ENCODE measurements around the gene PAK1. TPM values are rescaled to one million over a fixed set of nuclear protein-coding genes. Genes with fewer than 3 reads are reported as not detected.

Gene PAK1
- polyA plus RNA-seq, 3 donors, result 128 to 195 (median 134) TPM

DNA sequence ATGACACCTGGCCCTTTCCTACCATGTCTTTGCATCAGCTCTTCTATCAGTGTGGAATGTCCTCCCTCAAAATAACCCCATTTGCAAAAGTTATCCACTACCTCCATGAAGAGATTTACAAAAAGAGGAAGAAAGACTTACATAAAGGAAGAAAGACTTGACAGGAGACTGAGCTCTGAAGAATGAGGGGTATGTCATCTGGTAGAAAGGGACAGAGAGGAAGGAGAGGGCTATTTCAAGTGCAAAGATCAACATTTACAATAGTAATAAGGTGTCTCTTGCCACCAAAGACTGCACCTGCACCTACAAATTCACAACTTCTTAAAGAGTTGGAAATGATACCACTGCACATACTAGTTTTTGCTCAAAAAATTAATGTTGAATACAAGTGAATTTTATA, 18.2 kb downstream of the PAK1 start:
- Histone ChIP-seq H3K4me3 (replicated peaks in 1 of 3; ENCODE audit: low read depth in 2 of 3, low read length in 3 of 3) (peak overlapping the region in 1 of 3 experiments; percentile 70), H3K9ac (ENCODE audit: insufficient read depth, low read length, poor library complexity, severe bottlenecking) (no peak overlapping the region), H3K27me3 (ENCODE audit: control insufficient read depth in 2 of 2, insufficient read depth in 2 of 2, low read length in 2 of 2) (no peaks in the 10 kb centered on the region), H3K79me2 (ENCODE audit: insufficient read depth, low read length) (peaks cover 4% of the 10 kb centered on the region), H2AFZ (ENCODE audit: insufficient read depth, low read depth, low read length, poor library complexity, severe bottlenecking) (no peak overlapping the region), H3K4me2 (replicated peaks; ENCODE audit: extremely low read depth, low read length, poor library complexity, severe bottlenecking) (peak overlapping the region; percentile 76), H4K20me1 (ENCODE audit: insufficient read depth, low read length) (no peaks in the 10 kb centered on the region), H3K4me1 (ENCODE audit: control insufficient read depth in 1 of 2, insufficient read depth in 2 of 2, low read length in 2 of 2) (peaks cover 30 to 33% of the 10 kb centered on the region in 2 donors), H3K36me3 (replicated peaks in 1 of 2; ENCODE audit: control insufficient read depth in 1 of 2, insufficient read depth in 2 of 2, low read length in 2 of 2) (no peaks in the 10 kb centered on the region), H3K9me3 (replicated peaks in 1 of 2; ENCODE audit: control insufficient read depth in 1 of 2, insufficient read depth in 1 of 2, low read length in 2 of 2) (no peaks in the 10 kb centered on the region), H3K27ac (ENCODE audit: low read depth in 1 of 2, low read length in 2 of 2) (peak overlapping the region in 1 of 2 donors; percentile 28)
- peak in 2 of 3 donors; percentile 32 to 33 for DNase-seq
- no peaks in the 10 kb centered on the region for H3K9me3 Mint-ChIP-seq
- no peak for TF ChIP-seq CTCF (IDR thresholded peaks at IDR 0.05)
- H3K27me3 Mint-ChIP-seq (ENCODE audit: low read depth in 3 of 3), result peaks cover 0 to 6% (median 2%) of the 10 kb centered on the region in 3 donors
- H3K4me1 Mint-ChIP-seq, result peaks cover 40% of the 10 kb centered on the region
- H3K36me3 Mint-ChIP-seq, result no peaks in the 10 kb centered on the region
- no peak overlapping the region for H3K4me3 Mint-ChIP-seq
- intact Hi-C loops (cut with micrococcal nuclease), result loop anchor here in 1 of 2 donors (10.0 kb wide), 1 partner anchor 51 kb away; no protein-coding TSS in a partner anchor
- peak overlapping the region in 5 of 7 donors; percentile 3 to 72 (median 65) for H3K27ac Mint-ChIP-seq

DNA sequence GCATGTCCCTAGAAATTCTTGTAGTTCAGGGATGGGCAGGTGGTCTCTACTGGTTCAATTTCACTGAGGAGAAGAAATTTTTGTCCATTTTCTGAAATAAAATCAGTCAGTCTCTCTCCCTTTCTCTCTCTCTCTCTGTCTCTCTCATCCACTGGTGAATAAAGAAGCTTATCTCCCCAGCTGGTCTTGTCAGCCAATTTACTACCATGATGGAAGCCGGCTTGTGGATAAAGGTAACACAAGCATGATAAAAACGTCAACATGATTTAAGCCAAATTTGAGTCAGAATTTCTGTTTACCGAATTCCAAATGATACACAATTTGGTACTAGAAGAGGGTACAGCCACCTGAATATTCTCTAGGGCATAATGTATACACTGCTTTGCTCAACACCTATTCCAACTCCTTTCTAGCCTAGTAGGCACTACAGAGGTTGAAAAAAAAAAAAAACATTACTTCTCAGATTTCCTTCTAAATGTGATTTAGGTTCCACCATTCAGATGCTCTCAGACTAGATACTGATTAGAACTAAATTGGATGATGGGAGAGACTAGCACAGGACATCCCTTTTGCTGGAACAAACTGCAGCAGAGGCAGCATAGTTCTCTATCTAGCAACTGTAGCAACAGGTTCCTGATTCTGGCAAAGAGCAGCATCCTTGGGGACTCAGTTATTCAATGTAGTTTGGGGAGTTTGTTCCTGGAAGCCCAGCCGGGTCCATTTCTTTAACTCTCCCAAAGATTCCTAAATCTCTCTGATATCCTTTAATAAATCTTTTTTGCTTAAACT, 18.8 kb downstream of the PAK1 start:
- Histone ChIP-seq H3K4me1 (ENCODE audit: control insufficient read depth in 1 of 2, insufficient read depth in 2 of 2, low read length in 2 of 2) (peaks cover 37 to 40% of the 10 kb centered on the region in 2 donors), H3K27ac (ENCODE audit: low read depth in 1 of 2, low read length in 2 of 2) (peak overlapping the region in 1 of 2 donors; percentile 28), H3K36me3 (replicated peaks in 1 of 2; ENCODE audit: control insufficient read depth in 1 of 2, insufficient read depth in 2 of 2, low read length in 2 of 2) (no peaks in the 10 kb centered on the region), H3K27me3 (ENCODE audit: control insufficient read depth in 2 of 2, insufficient read depth in 2 of 2, low read length in 2 of 2) (no peaks in the 10 kb centered on the region), H3K79me2 (ENCODE audit: insufficient read depth, low read length) (peaks cover 4% of the 10 kb centered on the region), H3K9ac (ENCODE audit: insufficient read depth, low read length, poor library complexity, severe bottlenecking) (no peak overlapping the region), H3K9me3 (replicated peaks in 1 of 2; ENCODE audit: control insufficient read depth in 1 of 2, insufficient read depth in 1 of 2, low read length in 2 of 2) (no peaks in the 10 kb centered on the region), H4K20me1 (ENCODE audit: insufficient read depth, low read length) (no peaks in the 10 kb centered on the region), H3K4me2 (replicated peaks; ENCODE audit: extremely low read depth, low read length, poor library complexity, severe bottlenecking) (no peak overlapping the region), H2AFZ (ENCODE audit: insufficient read depth, low read depth, low read length, poor library complexity, severe bottlenecking) (no peak overlapping the region), H3K4me3 (replicated peaks in 1 of 3; ENCODE audit: low read depth in 2 of 3, low read length in 3 of 3) (no peak overlapping the region)
- Mint-ChIP-seq H3K36me3 (no peaks in the 10 kb centered on the region), H3K27ac (peak overlapping the region in 1 of 7 donors; percentile 65), H3K9me3 (no peaks in the 10 kb centered on the region), H3K4me1 (peaks cover 47% of the 10 kb centered on the region), H3K4me3 (no peak overlapping the region), H3K27me3 (ENCODE audit: low read depth in 3 of 3) (peaks cover 0 to 3% (median 2%) of the 10 kb centered on the region in 3 donors)
- TF ChIP-seq CTCF (IDR thresholded peaks at IDR 0.05), result no peak
- no peak for DNase-seq
- WGBS (ENCODE audit: insufficient coverage), result 100% methylated on average over 1 of the region's 4 CpGs
- intact Hi-C loops (cut with micrococcal nuclease), result loop anchor here in 1 of 2 donors (10.0 kb wide), 1 partner anchor 50 kb away; no protein-coding TSS in a partner anchor
